Pulmonary artery endothelial cell (primary cell): Measurements from ENCODE around the gene ZFP36L1. TPM values are rescaled to one million over a fixed set of nuclear protein-coding genes. Genes with fewer than 3 reads are reported as not detected.

Source experiments
- DNase-seq: peaks from one replicate; pipeline ENCODE4 v3.0.0-alpha.2; 2011; ENCODE audit warnings: low read depth, low spot score
- total RNA-seq: library from RNA; depleted of rRNA; stranded (reverse); fragments of >200 nt; gene quantifications from 2 replicates; pipeline ENCODE4 v1.2.3, GENCODE V29; 2014

The ZFP36L1 gene, protein sequence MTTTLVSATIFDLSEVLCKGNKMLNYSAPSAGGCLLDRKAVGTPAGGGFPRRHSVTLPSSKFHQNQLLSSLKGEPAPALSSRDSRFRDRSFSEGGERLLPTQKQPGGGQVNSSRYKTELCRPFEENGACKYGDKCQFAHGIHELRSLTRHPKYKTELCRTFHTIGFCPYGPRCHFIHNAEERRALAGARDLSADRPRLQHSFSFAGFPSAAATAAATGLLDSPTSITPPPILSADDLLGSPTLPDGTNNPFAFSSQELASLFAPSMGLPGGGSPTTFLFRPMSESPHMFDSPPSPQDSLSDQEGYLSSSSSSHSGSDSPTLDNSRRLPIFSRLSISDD
- total RNA-seq, result 15.4 and 27.7 TPM in 2 replicates

DNA sequence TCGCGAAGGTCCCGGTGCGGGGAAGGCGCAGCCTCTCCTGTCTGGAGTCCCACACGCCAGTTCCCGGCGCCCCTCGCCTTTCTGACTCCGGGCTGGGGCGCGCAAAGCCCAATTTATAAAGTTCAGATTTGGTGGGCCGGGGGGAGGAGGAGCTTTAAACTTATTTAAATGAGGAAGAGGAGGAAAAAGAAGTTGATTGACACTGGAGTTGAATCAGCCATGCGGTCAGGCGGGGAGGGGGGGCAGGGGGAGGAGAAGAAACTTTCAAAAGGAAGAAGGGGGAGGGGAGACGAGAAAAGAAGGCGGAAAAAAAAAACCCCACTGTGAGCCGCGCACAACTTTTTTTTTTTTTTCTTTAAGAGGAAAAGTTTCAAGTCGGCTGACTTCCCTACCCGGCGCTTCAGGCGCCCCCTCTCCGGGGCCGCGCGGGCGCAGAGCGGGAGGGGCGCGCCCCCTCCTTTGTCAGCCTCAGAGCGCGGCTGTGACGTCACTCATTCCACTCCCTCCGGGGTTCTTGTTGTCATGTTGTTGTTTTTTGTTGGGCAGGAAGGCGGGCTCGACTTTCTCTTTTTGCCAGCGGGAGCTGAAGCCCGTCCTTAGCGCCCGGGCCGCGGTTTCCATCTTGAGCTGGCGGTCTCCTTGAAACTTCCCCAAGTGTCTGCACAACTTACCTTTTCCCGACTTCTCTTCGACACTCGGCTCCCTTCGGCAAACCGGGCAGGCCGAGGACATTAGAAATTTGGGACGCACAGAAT is at the start of gene ZFP36L1:
TSS of gene ZFP36L1 (minus strand) at position 89 of the 755 bp plus-strand sequence. CDS start 129 bp downstream, outside the sequence.
- peak; percentile 91 for DNase-seq

GRCh38 chr14:68842298-68842697 is 49.4 kb upstream of the ZFP36L1 start:
- DNase-seq, result no peak

DNA sequence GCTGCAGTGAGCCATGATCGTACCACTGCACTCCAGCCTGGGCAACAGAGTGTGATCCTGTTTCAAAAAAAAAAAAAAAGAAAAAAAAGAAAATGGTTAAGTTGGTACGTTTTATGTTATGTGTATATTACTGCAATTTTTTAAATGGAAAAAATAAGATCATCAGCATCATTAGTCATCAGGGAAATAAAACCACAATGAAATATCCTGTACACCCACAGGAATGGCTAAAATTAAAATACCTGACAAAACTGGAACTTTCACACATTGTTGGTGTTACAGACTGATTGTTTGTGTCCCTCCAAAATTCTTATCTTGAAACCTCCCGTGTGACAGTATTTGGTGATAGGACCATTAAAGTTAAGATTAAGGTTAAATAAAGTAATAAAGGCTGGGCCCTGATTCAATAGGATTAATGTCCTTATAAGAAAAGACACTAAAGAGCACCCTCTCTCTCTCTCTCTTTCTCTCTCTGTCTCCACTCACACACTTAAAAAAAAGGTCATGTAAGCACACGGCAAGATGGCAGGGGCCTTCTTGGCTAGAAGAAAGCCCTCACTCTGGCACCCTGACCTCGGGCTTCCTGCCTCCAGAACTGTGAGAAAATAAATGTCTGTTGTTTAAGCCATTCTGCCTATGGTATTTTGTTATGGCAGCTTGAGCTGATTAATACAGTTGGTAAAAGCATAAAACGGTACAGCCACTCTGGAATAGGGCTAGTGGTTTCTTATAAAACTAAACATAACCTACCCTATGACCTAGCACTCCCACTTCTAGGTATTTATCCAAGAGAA is 48.3 kb upstream of the ZFP36L1 start:
- DNase-seq, result no peak

DNA sequence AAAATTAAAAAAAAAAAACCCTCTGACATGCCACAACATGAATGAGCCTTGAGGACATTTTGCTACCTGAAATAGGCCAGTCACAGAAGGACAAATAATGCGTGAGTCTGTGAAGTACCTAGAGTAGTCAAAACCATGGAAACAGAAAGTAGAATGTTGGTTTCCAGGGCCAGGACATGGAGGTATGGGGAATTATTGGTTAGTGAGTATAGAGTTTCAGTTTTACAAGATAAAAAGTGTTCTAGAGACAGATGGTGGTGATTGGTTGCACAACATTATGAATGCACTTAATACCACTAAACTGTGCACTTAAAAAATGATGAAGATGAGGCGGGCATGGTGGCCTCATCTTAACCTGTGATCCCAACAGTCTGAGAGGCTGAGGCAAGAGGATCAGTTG is 47.6 kb upstream of the ZFP36L1 start:
- DNase-seq, result no peak

DNA sequence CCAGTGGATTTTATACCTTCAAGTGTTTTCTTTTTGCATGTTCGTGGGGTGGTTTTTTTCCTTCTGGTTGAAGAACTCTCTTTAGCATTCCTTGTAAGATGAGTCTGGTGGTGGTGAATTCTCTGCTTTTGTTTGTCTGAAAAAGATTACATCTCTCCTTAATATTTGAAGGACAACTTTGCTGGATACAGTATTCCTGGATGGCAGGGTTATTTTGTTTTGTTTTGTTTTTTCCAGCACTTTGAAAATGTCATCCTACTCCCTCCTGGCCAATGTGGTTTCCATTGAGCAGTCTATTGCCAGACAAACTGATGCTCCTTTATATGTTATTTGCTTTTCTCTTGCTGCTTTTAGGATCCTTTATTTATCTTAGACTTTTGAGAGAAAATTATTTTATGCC is 43.2 kb upstream of the ZFP36L1 start:
- no peak for DNase-seq

DNA sequence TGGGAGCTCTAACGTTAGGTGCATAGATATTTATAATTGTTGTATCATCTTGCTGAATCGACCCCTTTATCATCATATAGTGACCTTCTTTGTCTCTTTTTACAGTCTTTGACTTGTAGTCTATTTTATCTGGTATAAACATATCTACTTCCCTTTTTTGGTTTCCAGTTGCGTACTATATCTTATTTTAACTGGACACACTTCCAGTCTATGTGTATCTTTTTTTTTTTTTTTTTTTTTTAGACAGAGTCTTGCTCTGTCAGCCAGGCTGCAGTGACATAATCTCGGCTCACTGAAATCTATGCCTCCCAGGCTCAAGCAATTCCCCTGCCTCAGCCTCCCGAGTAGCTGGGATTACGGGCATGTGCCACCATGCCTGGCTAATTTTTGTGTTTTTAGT is 41.9 kb upstream of the ZFP36L1 start:
- no peak for DNase-seq

DNA sequence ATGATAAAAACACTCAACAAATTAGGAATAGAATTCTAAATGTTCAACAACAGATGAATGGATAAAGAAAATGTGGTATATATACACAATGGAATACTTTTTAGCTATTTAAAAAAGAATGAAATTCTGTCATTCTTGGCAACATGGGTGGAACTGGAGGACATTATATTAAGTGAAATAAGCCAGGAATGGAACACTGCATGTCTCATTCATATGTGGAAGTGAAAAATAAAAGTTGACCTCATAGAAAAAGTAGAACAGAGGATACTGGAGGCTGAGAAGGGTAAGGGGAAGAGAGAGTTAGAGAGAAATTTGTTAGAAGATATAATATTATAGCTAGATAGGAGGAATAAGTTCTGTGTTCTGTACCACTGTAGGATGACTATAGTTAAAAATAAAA is 35.8 kb upstream of the ZFP36L1 start:
- DNase-seq, result no peak

DNA sequence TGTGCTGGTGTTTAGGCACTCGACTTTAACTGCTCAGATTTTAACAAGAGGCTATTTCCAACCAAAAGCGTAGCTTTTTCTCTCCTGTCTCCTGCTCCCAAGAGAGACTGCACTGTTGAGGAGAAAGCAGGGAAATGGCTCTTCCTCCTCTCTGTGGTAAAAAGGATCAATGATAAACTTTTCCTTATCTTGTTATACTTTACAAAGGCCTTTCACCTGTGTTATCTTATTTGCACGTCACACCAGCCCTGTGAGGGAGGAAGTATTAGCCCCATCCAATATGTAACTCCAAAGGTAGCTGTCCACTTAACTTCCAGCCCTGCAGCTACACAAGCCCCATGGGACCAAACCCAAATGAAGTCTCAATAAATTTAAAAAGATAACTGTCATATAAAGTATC is 32.9 kb upstream of the ZFP36L1 start:
- DNase-seq, result no peak

DNA sequence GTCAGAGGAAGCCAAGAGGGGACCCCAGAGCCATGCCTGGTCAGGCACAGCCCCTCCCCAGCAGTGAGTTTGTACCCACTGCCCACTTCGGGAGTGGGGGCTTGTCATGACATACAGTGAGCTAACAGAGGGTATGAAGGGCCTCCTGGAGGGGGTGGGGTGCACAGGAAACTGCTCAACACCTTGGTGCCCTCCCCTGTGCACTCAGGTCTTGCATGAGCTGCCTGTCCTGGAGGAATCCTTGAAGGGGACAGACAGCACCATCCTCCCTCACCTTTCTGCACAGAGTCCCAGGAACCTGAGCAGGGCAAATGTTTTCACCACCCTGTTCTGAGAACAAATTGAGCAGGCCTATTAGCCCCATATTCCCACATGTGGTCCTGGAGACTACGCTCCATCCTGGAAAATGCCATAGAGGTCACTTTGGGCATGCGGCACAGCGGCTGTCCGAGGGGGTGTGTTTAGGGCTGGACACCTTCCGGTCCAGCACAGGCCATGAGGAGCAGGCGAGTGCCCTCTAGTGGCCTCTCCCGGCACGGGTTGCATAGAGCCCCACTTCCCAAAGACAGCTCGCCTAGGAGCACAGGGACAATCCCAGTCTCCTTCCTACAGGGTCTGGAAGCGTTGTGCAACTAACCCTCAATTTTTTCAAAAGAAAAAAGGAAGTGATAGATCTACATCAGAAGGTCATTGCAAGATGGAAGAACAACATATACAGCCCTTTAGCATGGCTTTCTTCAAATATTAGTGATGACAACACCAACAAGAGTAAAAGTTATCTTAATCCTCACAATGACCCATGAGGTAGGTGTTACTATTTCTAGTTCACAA is 31.9 kb upstream of the ZFP36L1 start:
- no peak for DNase-seq

GRCh38 chr14:68824207-68824516 is 31.3 kb upstream of the ZFP36L1 start:
- DNase-seq, result no peak

DNA sequence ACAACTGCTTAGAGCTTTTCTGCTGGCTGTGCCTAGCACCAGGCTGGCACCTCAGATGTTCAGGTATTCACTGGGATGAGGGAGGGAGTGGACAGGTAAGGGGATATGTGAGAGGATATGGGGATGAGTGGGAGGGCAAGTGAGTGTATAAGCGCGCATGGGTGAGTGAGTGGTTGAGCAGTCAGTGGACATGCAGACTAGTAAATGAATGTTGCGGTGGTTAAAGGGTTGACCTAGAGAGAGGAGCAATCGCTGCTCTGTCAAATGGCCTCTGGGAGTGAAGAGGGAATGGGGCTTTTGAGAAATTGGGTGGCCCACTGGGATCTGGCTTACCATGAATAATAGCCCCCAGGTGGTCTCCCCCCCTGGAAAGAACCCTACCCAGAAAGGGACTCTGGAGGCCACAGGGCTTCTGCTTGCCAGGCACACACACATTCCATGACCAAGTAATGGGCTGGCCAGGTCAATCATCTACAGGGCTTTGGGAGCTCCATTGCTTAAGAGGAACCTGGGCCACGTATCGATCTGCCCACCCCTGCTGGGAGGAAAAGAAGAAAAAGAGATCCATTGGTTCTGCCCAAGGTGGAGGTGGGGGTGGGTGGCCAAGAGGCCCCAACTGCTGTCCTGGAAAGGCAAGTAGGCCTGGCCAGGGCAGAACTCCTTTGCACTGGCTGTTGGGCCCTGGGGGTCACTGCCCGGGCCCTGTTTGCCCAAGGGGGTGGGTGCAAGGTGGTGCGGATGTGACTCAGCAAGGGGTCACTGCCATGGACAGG is 30.8 kb upstream of the ZFP36L1 start:
- DNase-seq, result no peak

- DNase-seq, result no peak
Observed at GRCh38 chr14:68822926-68823325, 30.1 kb upstream of the ZFP36L1 start.

GRCh38 chr14:68822132-68822651 is 29.3 kb upstream of the ZFP36L1 start:
- no peak for DNase-seq

- DNase-seq, result no peak
Observed at GRCh38 chr14:68820999-68821683, 28.3 kb upstream of the ZFP36L1 start.

DNA sequence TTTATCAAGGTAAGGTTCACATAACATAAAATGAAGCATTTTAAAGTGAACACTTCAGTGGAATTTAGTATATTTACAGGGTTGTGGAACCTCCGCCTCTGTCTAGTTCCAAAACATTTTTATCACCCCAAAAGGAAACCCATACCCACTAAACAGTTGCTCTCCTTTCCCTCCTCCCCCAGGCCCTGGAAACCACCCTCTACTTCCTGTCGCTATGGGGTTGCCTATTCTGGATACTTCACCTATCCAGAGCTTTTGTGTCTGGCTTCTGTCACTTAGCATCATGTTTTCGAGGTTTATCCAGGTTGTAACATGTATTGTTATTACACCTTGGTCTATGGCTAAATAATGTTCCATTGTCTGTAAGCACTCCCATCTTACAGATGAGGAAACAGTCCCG is 27.7 kb upstream of the ZFP36L1 start:
- DNase-seq, result no peak

DNA sequence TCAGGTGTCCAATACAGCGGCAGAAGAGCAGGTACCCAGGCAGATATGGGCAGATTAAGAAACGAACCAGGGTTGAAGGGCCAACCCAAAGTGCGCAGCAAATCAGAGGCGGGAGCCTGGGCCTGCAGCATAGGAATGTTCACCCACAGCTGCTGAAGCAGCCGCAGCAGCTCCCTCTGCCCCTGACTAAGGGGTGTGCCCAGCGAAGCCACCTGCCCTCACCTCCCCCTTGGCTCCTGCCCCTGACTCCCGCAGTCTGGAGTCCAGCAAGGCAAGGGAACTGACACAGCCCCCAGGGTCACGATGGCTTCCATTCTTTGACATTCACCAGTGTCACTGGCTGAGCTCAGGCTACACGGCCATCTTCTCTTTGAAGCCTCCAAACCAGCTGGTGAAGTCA is 27.3 kb upstream of the ZFP36L1 start:
- no peak for DNase-seq

DNA sequence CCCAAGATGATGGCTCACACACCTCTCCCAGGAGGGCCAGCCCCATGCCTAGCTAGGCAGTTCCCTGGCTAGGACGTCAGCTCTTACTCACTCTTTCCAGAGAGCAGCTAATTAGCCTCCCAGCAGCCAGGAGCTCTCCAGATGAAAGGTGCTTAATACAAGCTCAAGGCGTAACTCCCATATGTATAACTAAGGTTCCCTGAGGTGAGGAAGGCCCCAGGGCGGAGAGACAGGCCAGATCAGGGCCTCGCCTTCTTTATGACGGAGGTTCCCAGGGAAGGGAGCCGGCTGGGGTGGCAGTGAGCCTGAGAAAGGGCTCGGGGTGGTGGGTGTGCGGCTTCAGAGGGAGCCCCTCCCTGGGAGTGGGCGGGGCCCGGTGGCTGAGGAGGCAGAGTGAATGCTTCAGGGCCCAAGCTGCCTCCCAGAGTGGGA is 26.4 kb upstream of the ZFP36L1 start:
- no peak for DNase-seq

DNA sequence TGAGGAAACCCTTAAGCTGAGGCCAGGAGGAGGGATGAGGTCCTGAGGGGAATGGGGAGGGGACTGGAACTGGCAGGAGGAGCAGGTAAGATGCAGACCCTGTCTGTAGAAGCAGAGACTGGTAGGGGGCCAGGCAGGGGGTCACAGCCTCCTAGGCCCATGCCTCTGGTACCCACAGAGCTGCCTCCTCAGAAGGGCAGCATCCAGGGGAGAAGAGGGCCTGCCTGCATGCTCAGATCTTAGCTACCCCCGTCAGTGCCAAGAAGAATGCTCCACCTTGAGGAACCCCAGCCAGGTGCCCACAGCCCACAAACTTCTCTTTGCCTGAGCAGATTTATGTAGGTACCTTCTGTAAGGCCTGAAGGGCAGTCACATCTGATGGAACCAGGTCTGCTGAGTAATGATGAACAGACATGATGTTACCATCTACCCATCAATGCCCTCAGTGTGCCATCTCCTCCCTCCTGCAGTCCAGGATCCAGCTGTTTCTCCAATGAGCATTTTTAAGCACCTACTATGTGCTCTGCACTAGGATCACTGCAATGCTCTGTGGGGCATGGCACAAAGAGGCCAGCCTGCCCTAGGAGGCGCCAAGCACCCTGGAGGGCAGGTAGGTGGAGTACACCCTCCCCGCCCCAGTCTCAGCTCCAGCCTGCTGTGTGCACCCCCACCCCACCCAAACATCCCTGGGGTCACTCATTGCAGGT is 24.8 kb upstream of the ZFP36L1 start:
- DNase-seq, result no peak

- no peak for DNase-seq
Observed at GRCh38 chr14:68816943-68817430, 24.1 kb upstream of the ZFP36L1 start.
